ENCODE measurements around the gene FLOT2.

GRCh38 chr17:28911411-28912045 lies 14.0 kb upstream of the FLOT2 start:
- TF ChIP-seq POLR2A (IDR thresholded peaks at IDR 0.05) (no peak), CTCF (IDR thresholded peaks at IDR 0.05) (no peak)
